H1 (cell line): ENCODE data around the gene AGAP3. TPM values are rescaled to one million over a fixed set of nuclear protein-coding genes. Genes with fewer than 3 reads are reported as not detected.

Source experiments
- CTCF ChIA-PET: fragments of 300-600 bp; sonication (Branson Sonifier 250); formaldehyde crosslinking; loops from one replicate; lab custom pipeline; 2021; ENCODE audit not compliant: partially characterized antibody; lab: Charles Lee
- POLR2A ChIA-PET: fragments of 300-600 bp; sonication (Branson Sonifier 250); formaldehyde crosslinking; loops from one replicate; lab custom pipeline; 2021; ENCODE audit warnings: inconsistent platforms; ENCODE audit not compliant: partially characterized antibody; lab: Charles Lee
- DNase-seq, 2 experiments: peaks; one replicate each; pipeline versions ENCODE4 v3.0.0 to v3.0.0-alpha.2; 2010 to 2022; ENCODE audit warnings: low spot score in 2 of 2, low read depth in 1 of 2, mixed read lengths in 1 of 2
- FAIRE-seq: peaks from 2 replicates; lab custom pipeline; 2011; peaks lifted over from hg19 to GRCh38; lab: Jason Lieb, UNC
- H2AFZ ChIP-seq: 2 replicates; pipeline ENCODE4 v1.8.1; 2012; ENCODE audit warnings: low read length, inconsistent platforms
- H2AK5ac ChIP-seq: 2 replicates; pipeline ENCODE4 v1.6.1; 2013; ENCODE audit warnings: low read depth, low read length
- H2BK120ac ChIP-seq: replicated peaks from 2 replicates; pipeline ENCODE3; 2013; ENCODE audit warnings: low read depth, low read length, inconsistent platforms
- H2BK12ac ChIP-seq: 2 replicates; pipeline ENCODE4 v1.6.1; 2013; ENCODE audit warnings: low read depth, low read length
- H2BK15ac ChIP-seq: 2 replicates; pipeline ENCODE4 v1.6.1; 2013; ENCODE audit warnings: low read length
- H2BK20ac ChIP-seq: 2 replicates; pipeline ENCODE4 v1.6.1; 2013; ENCODE audit warnings: low read length
- H2BK5ac ChIP-seq: 2 replicates; pipeline ENCODE4 v1.6.1; 2013; ENCODE audit warnings: low read depth, low read length
- H3K14ac ChIP-seq: 2 replicates; pipeline ENCODE4 v1.6.1; 2013; ENCODE audit warnings: inconsistent platforms; ENCODE audit not compliant: insufficient read length
- H3K18ac ChIP-seq: 2 replicates; pipeline ENCODE4 v1.6.1; 2013; ENCODE audit warnings: low read length; ENCODE audit errors: extremely low read depth
- H3K23ac ChIP-seq: 2 replicates; pipeline ENCODE4 v1.6.1; 2013; ENCODE audit warnings: inconsistent platforms; ENCODE audit not compliant: insufficient read length
- H3K23me2 ChIP-seq: 2 replicates; pipeline ENCODE4 v1.6.1; 2013; ENCODE audit warnings: low read depth, low read length
- H3K27ac ChIP-seq: 2 replicates; pipeline ENCODE4 v1.6.1; 2011; ENCODE audit warnings: low read depth, low read length, inconsistent platforms
- H3K27me3 ChIP-seq, 4 experiments: replicated peaks in 1 of 4; 1 replicate in 1 of 4; 2 replicates in 3 of 4; pipeline versions ENCODE4 v1.6.1 to v1.8.1; 2011 to 2013; ENCODE audit warnings: low read length in 3 of 4, mild to moderate bottlenecking in 3 of 4, inconsistent platforms in 2 of 4, mixed read lengths in 2 of 4, moderate library complexity in 1 of 4; ENCODE audit not compliant: control insufficient read depth in 3 of 4, insufficient read depth in 3 of 4; ENCODE audit errors: extremely low read depth in 1 of 4
- H3K36me3 ChIP-seq, 4 experiments: 2 replicates each; pipeline versions ENCODE4 v1.6.1 to v1.8.1; 2011 to 2013; ENCODE audit warnings: mild to moderate bottlenecking in 4 of 4, low read length in 3 of 4, moderate library complexity in 2 of 4, control low read depth in 1 of 4, inconsistent platforms in 1 of 4; ENCODE audit not compliant: insufficient read depth in 4 of 4, control insufficient read depth in 2 of 4
- H3K4ac ChIP-seq: replicated peaks from 2 replicates; pipeline ENCODE3; 2013; ENCODE audit warnings: low read length, low read depth, mixed read lengths, inconsistent platforms; ENCODE audit not compliant: insufficient read length
- H3K4me1 ChIP-seq, 4 experiments: replicated peaks in 1 of 4; 1 replicate in 1 of 4; 2 replicates in 3 of 4; pipeline versions ENCODE4 v1.6.1 to v1.8.1; 2011 to 2013; ENCODE audit warnings: low read length in 3 of 4, inconsistent platforms in 2 of 4, mixed read lengths in 1 of 4; ENCODE audit not compliant: insufficient read depth in 4 of 4, control insufficient read depth in 3 of 4
- H3K4me2 ChIP-seq, 2 experiments: 2 replicates each; pipeline versions ENCODE4 v1.6.1 to v1.8.1; 2011 to 2013; ENCODE audit warnings: low read depth in 2 of 2, low read length in 2 of 2, control low read depth in 1 of 2, inconsistent platforms in 1 of 2, mild to moderate bottlenecking in 1 of 2; ENCODE audit not compliant: insufficient read depth in 1 of 2
- H3K4me3 ChIP-seq, 4 experiments: fragments of 200-600, 300-600 bp in 1 of 4; sonication (generic), shearing (Covaris generic), sonication (Bioruptor Twin) in 1 of 4; 2 replicates each; pipeline versions ENCODE4 v1.5.1 to v1.8.1; 2011 to 2016; ENCODE audit warnings: low read length in 4 of 4, low read depth in 3 of 4, control low read depth in 2 of 4, inconsistent platforms in 2 of 4, mild to moderate bottlenecking in 2 of 4, mixed read lengths in 1 of 4, moderate library complexity in 1 of 4; ENCODE audit not compliant: insufficient read depth in 2 of 4; ENCODE audit errors: extremely low read depth in 1 of 4
- H3K56ac ChIP-seq: replicated peaks from 2 replicates; pipeline ENCODE3; 2013; ENCODE audit warnings: low read depth, mild to moderate bottlenecking, mixed read lengths, low read length, inconsistent platforms; ENCODE audit not compliant: insufficient read length
- H3K79me1 ChIP-seq: 2 replicates; pipeline ENCODE4 v1.6.1; 2013; ENCODE audit warnings: low read depth, low read length, control low read depth
- H3K79me2 ChIP-seq, 2 experiments: 2 replicates each; pipeline versions ENCODE4 v1.6.1 to v1.8.1; 2012 to 2013; ENCODE audit warnings: low read length in 2 of 2, mild to moderate bottlenecking in 2 of 2, inconsistent platforms in 1 of 2; ENCODE audit not compliant: insufficient read depth in 2 of 2, control insufficient read depth in 1 of 2
- H3K9ac ChIP-seq, 4 experiments: replicated peaks in 1 of 4; 1 replicate in 1 of 4; 2 replicates in 3 of 4; pipeline versions ENCODE4 v1.6.1 to v1.8.1; 2011 to 2013; ENCODE audit warnings: low read depth in 3 of 4, low read length in 3 of 4, control low read depth in 2 of 4, mild to moderate bottlenecking in 2 of 4, moderate library complexity in 2 of 4, inconsistent platforms in 1 of 4; ENCODE audit errors: extremely low read depth in 1 of 4
- H3K9me3 ChIP-seq, 2 experiments: 2 replicates each; pipeline versions ENCODE4 v1.6.1 to v1.8.1; 2012 to 2013; ENCODE audit warnings: mild to moderate bottlenecking in 2 of 2, moderate library complexity in 2 of 2, control low read depth in 1 of 2, inconsistent platforms in 1 of 2, low read depth in 1 of 2, low read length in 1 of 2, mixed read lengths in 1 of 2; ENCODE audit not compliant: insufficient read depth in 2 of 2
- H4K20me1 ChIP-seq, 2 experiments: replicated peaks in 1 of 2; 2 replicates each; pipeline versions ENCODE3 to v1.8.1; 2011 to 2013; ENCODE audit warnings: inconsistent platforms in 2 of 2, low read length in 2 of 2, mild to moderate bottlenecking in 1 of 2; ENCODE audit not compliant: insufficient read depth in 2 of 2, control insufficient read depth in 1 of 2
- H4K5ac ChIP-seq: 2 replicates; pipeline ENCODE4 v1.6.1; 2013; ENCODE audit warnings: low read length, low read depth, mixed read lengths, inconsistent platforms; ENCODE audit not compliant: insufficient read length
- H4K8ac ChIP-seq: 2 replicates; pipeline ENCODE4 v1.8.0; 2013; ENCODE audit warnings: mild to moderate bottlenecking, moderate library complexity, low read length, inconsistent platforms; ENCODE audit not compliant: insufficient read depth; ENCODE audit errors: extremely low read depth
- H4K91ac ChIP-seq: replicated peaks from 2 replicates; pipeline ENCODE3; 2013; ENCODE audit warnings: low read length, mixed read lengths, inconsistent platforms; ENCODE audit not compliant: insufficient read length
- BCL11A ChIP-seq, 2 experiments: IDR thresholded peaks; one replicate each; pipeline ENCODE4 v1.6.1; 2011; ENCODE audit warnings: low read depth in 2 of 2, low read length in 2 of 2, mild to moderate bottlenecking in 2 of 2
- BRCA1 ChIP-seq: IDR thresholded peaks from 2 replicates; pipeline ENCODE4 v1.6.1; 2012; ENCODE audit warnings: low read depth, low read length, improper control_type of control experiment
- CHD1 ChIP-seq: IDR thresholded peaks from 2 replicates; pipeline ENCODE4 v1.6.1; 2012; ENCODE audit warnings: low read depth, low read length, improper control_type of control experiment
- CHD2 ChIP-seq: IDR thresholded peaks from 2 replicates; pipeline ENCODE4 v1.6.1; 2012; ENCODE audit warnings: low read length, improper control_type of control experiment
- HDAC2 ChIP-seq, 2 experiments: fragments of 300-600 bp in 1 of 2; sonication (generic) in 1 of 2; IDR thresholded peaks; 2 replicates each; pipeline ENCODE4 v1.6.1; 2011 to 2012; ENCODE audit warnings: low read depth in 2 of 2, low read length in 2 of 2, mild to moderate bottlenecking in 2 of 2, moderate library complexity in 2 of 2, borderline replicate concordance in 1 of 2, inconsistent platforms in 1 of 2
- POLR2A ChIP-seq, 2 experiments: IDR thresholded peaks; 1 replicate in 1 of 2; 2 replicates in 1 of 2; pipeline ENCODE4 v1.6.1; 2011; ENCODE audit warnings: low read depth in 2 of 2, low read length in 2 of 2, mild to moderate bottlenecking in 2 of 2; ENCODE audit errors: control extremely low read depth in 1 of 2
- RAD21 ChIP-seq, 2 experiments: IDR thresholded peaks in 1 of 2; conservative IDR thresholded peaks in 1 of 2; 2 replicates each; pipeline ENCODE4 v1.6.1; 2011; ENCODE audit warnings: low read depth in 2 of 2, low read length in 2 of 2, improper control_type of control experiment in 1 of 2, inconsistent platforms in 1 of 2, mild to moderate bottlenecking in 1 of 2, moderate library complexity in 1 of 2
- TAF7 ChIP-seq: optimal IDR thresholded peaks from 2 replicates; pipeline ENCODE3; 2011; ENCODE audit warnings: low read depth, mild to moderate bottlenecking, inconsistent platforms, low read length, moderate library complexity, borderline replicate concordance
- ZNF274 ChIP-seq: IDR thresholded peaks from 2 replicates; pipeline ENCODE4 v1.7.0; 2012; ENCODE audit warnings: low read length, borderline replicate concordance; ENCODE audit errors: extremely low read depth
- WGBS, 2 experiments: shearing (Covaris generic) in 1 of 2; methylation state at CpG; one replicate each; pipeline versions ENCODE4 v1.1.6 to v1.1.7; 2013 to 2015; ENCODE audit warnings: low lambda C conversion rate in 2 of 2, mixed read lengths in 2 of 2, inconsistent platforms in 1 of 2, low coverage in 1 of 2, missing lambda C conversion rate in 1 of 2; ENCODE audit not compliant: insufficient replicate concordance in 2 of 2, insufficient coverage in 1 of 2, insufficient read length in 1 of 2; ENCODE audit errors: extremely low coverage in 1 of 2, missing lambda C conversion rate in 1 of 2; 5-methylcytosine and 5-hydroxymethylcytosine counted together
- polyA plus RNA-seq, 7 experiments: library from polyadenylated mRNA; depleted of rRNA in 3 of 7; stranded (reverse) in 5 of 7; unstranded in 2 of 7; fragments of >200 nt in 5 of 7; fragments of 200-250 nt in 2 of 7; gene quantifications; 1 replicate in 5 of 7; 2 replicates in 1 of 7; 4 replicates in 1 of 7; pipeline versions ENCODE4 v1.2.1 to v1.2.3, GENCODE V29; 2011 to 2013; ENCODE audit warnings: missing spikeins in 2 of 7, mixed read lengths in 2 of 7
- total RNA-seq: library from RNA; stranded (reverse); fragmentation: NEBNext Ultra II Directional; extraction: Animal tissue kit (Norgen Biotek cat#: 25700); gene quantifications from 2 replicates; pipeline ENCODE4 v1.2.1, GENCODE V29; 2021
- TF ChIP-seq, protein P1 (sequence below), 3 experiments: IDR thresholded peaks; 1 replicate in 2 of 3; 2 replicates in 1 of 3; pipeline versions ENCODE4 v1.5.1 to v1.6.1; 2011; ENCODE audit warnings: low read length in 3 of 3, mild to moderate bottlenecking in 3 of 3, inconsistent platforms in 2 of 3, low read depth in 1 of 3, moderate library complexity in 1 of 3; ENCODE audit not compliant: insufficient read depth in 1 of 3; ENCODE audit errors: control extremely low read depth in 1 of 3

AGAP3 gene
- total and polyA plus RNA-seq, 2 of the 8 experiments (the other 6 are each of a cell fraction or from before 2014, with no cell fraction given): 66.4 to 120 TPM

- H2BK120ac ChIP-seq: no peak overlapping the region
- no peak overlapping the region for H3K4ac ChIP-seq
- peaks cover 7 to 33% (median 18%) of the 10 kb centered on the region in 4 experiments for H3K4me1 ChIP-seq
- no peak overlapping the region for H3K4me2 ChIP-seq
- H3K9ac ChIP-seq: no peak overlapping the region
- H4K8ac ChIP-seq: no peak overlapping the region; the same call in 1 of the 2 replicates
- H3K9me3 ChIP-seq: no peaks in the 10 kb centered on the region
- no peak overlapping the region for H3K23ac ChIP-seq
- H4K20me1 ChIP-seq: peaks cover 7 to 9% of the 10 kb centered on the region in 2 experiments
- no peaks in the 10 kb centered on the region for H3K79me1 ChIP-seq
- no peak for FAIRE-seq
- no peak overlapping the region for H3K56ac ChIP-seq
- no peak overlapping the region for H2BK12ac ChIP-seq
- no peak overlapping the region for H2BK20ac ChIP-seq
- H3K18ac ChIP-seq: no peak overlapping the region
- no peak overlapping the region for H2BK15ac ChIP-seq
- no peak overlapping the region for H3K27ac ChIP-seq
- H3K4me3 ChIP-seq: no peak overlapping the region
- peaks cover 0 to 1% (median 0%) of the 10 kb centered on the region in 4 experiments; a peak in 1 of 7 replicates for H3K27me3 ChIP-seq
- no peaks in the 10 kb centered on the region; the same call in 1 of the 2 replicates for H3K23me2 ChIP-seq
- WGBS, 2 experiments: 88% methylated on average over 10 of the region's 10 CpGs; no CpG with 5 or more reads in 1 of the 2 experiments
- H4K5ac ChIP-seq: no peak overlapping the region
- no peak overlapping the region for H2BK5ac ChIP-seq
- H4K91ac ChIP-seq: no peak overlapping the region
- no peaks in the 10 kb centered on the region for H3K79me2 ChIP-seq
- no peak overlapping the region for H2AK5ac ChIP-seq
- no peak for DNase-seq
- no peaks in the 10 kb centered on the region; a peak in 1 of 8 replicates for H3K36me3 ChIP-seq
- ChIA-PET POLR2A (interaction anchor here (0.8 to 0.9 kb wide), 2 partner anchors 17 to 57 kb away, joined by 3 to 4 read pairs; no protein-coding TSS in a partner anchor), CTCF (interaction anchor here (0.7 to 18.9 kb wide), 12 partner anchors 8 to 102 kb away, joined by 3 to 197 read pairs (median 4); partner anchors contain the start of gene GBX1)
- H3K14ac ChIP-seq: no peak overlapping the region
- H2AFZ ChIP-seq: no peak overlapping the region
- no peak for TF ChIP-seq ZNF274
- no peak for TF ChIP-seq CHD1
- TF ChIP-seq BCL11A (IDR thresholded peaks at IDR 0.05; ENCODE audit: low read depth in 2 of 2, low read length in 2 of 2): no peak
- 0 out of 4 replicates have a peak, but pooled peaks of 1 of the 2 experiments have one; percentile 18 for TF ChIP-seq RAD21 (IDR thresholded peaks at IDR 0.05 in 1 of 2, conservative IDR thresholded peaks at IDR 0.05 in 1 of 2; ENCODE audit: low read depth in 2 of 2, low read length in 2 of 2)
- TF ChIP-seq TAF7: no peak
- TF ChIP-seq BRCA1: no peak
- no peak for TF ChIP-seq HDAC2 (IDR thresholded peaks at IDR 0.05; ENCODE audit: borderline replicate concordance in 1 of 2, low read depth in 2 of 2, low read length in 2 of 2)
- TF ChIP-seq, protein P1, sequence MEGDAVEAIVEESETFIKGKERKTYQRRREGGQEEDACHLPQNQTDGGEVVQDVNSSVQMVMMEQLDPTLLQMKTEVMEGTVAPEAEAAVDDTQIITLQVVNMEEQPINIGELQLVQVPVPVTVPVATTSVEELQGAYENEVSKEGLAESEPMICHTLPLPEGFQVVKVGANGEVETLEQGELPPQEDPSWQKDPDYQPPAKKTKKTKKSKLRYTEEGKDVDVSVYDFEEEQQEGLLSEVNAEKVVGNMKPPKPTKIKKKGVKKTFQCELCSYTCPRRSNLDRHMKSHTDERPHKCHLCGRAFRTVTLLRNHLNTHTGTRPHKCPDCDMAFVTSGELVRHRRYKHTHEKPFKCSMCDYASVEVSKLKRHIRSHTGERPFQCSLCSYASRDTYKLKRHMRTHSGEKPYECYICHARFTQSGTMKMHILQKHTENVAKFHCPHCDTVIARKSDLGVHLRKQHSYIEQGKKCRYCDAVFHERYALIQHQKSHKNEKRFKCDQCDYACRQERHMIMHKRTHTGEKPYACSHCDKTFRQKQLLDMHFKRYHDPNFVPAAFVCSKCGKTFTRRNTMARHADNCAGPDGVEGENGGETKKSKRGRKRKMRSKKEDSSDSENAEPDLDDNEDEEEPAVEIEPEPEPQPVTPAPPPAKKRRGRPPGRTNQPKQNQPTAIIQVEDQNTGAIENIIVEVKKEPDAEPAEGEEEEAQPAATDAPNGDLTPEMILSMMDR (IDR thresholded peaks at IDR 0.05; ENCODE audit: control extremely low read depth in 1 of 3, insufficient read depth in 1 of 3, low read depth in 1 of 3, low read length in 3 of 3): 0 out of 4 replicates have a peak, but pooled peaks of 1 of the 3 experiments have one; percentile 20
- no peak for TF ChIP-seq CHD2
- TF ChIP-seq POLR2A (IDR thresholded peaks at IDR 0.05; ENCODE audit: control extremely low read depth in 1 of 2, low read depth in 2 of 2, low read length in 2 of 2): no peak
These were observed 56.4 kb downstream of the AGAP3 start for GRCh38 chr7:151142686-151143040.
